Omental fat pad (tissue), 4 donors: ENCODE results near the gene SDF4. TPM values are rescaled to one million over a fixed set of nuclear protein-coding genes. Genes with fewer than 3 reads are reported as not detected.

ENCODE experiments used
- ATAC-seq: fragments of 150-250 bp; one replicate; pipeline ENCODE4 v1.9.1; 2016; ENCODE audit warnings: mild to moderate bottlenecking, moderate library complexity; ENCODE audit not compliant: low FRiP score
- DNase-seq: peaks from one replicate; pipeline ENCODE4 v3.0.0-alpha.2; 2019; ENCODE audit warnings: low spot score
- CTCF ChIP-seq, 3 donors: fragments of 450-650 bp; IDR thresholded peaks; one replicate each; pipeline ENCODE4 v1.5.1; 2016 to 2017; ENCODE audit warnings: antibody characterized with exemption in 3 of 3, mild to moderate bottlenecking in 3 of 3, moderate library complexity in 2 of 3
- small RNA-seq: library from RNA; depleted of rRNA; stranded (forward); fragments of <200 nt; gene quantifications from one replicate; pipeline ENCODE3, GENCODE V24; 2016
- total RNA-seq, 4 donors: library from RNA; depleted of rRNA; stranded (reverse); fragments of >200 nt; gene quantifications; one replicate each; pipeline ENCODE4 v1.1.0, GENCODE V29; 2016

SDF4 gene
- total RNA-seq, 4 donors from 2014 or later: 78.3 to 122 (median 98.8) TPM

- no peak for DNase-seq
- no peak for ATAC-seq
- TF ChIP-seq CTCF (IDR thresholded peaks at IDR 0.05): no peak
Measured at GRCh38 chr1:1169429-1170214, 62.2 kb downstream of the SDF4 start.

- no peak for ATAC-seq
- DNase-seq: no peak
- TF ChIP-seq CTCF (IDR thresholded peaks at IDR 0.05): no peak
Measured at GRCh38 chr1:1168451-1169411, 63.1 kb downstream of the SDF4 start.

- ATAC-seq: no peak
- no peak for DNase-seq
- no peak for TF ChIP-seq CTCF (IDR thresholded peaks at IDR 0.05)
Measured at GRCh38 chr1:1167841-1168450, 63.9 kb downstream of the SDF4 start.

GRCh38 chr1:1167398-1167821 is 64.4 kb downstream of the SDF4 start:
- DNase-seq (no peak), ATAC-seq (no peak)
- TF ChIP-seq CTCF (IDR thresholded peaks at IDR 0.05): no peak

Small RNA genes lying within 50 kb of the gene (small RNA-seq; reads per million reads assigned to genes)
- gene MIR200A (1.5 reads per million, percentile 22 among the genes with 10 or more reads in this experiment), gene MIR200B (10.3 reads per million, percentile 88 among the genes with 10 or more reads in this experiment), gene MIR429 (not detected)

Other genes starting within 250 kb of the SDF4 start
- gene PERM1, start 249.9 kb downstream of the SDF4 start, total RNA-seq: 1 to 10 TPM in 1 of 4 donors, under 1 TPM in 1, not detected in 2; 0.36 to 1.4 TPM
- 10 to 100 TPM; 17.8 to 30.0 (median 22.6) TPM for gene HES4, start 231.9 kb downstream of the SDF4 start, total RNA-seq
- 10 to 100 TPM; 27.7 to 84.3 (median 32.6) TPM for gene ISG15, start 218.5 kb downstream of the SDF4 start, total RNA-seq
- 10 to 100 TPM; 17.2 to 42.3 (median 22.6) TPM for gene AGRN, start 211.9 kb downstream of the SDF4 start, total RNA-seq
- gene RNF223, start 157.7 kb downstream of the SDF4 start, total RNA-seq: not detected
- 10 to 100 TPM in 2 of 4 donors, 1 to 10 TPM in 2; 5.6 to 12.0 (median 9.5) TPM for gene C1orf159, start 115.9 kb downstream of the SDF4 start, total RNA-seq
- gene TTLL10, start 58.1 kb downstream of the SDF4 start, total RNA-seq: 1 to 10 TPM in 1 of 4 donors, under 1 TPM in 2, not detected in 1; 0.48 to 1.0 (median 0.95) TPM
- gene TNFRSF18, start 25.4 kb downstream of the SDF4 start, total RNA-seq: 1 to 10 TPM in 2 of 4 donors, under 1 TPM in 1, not detected in 1; 0.44 to 2.8 (median 1.7) TPM
- gene TNFRSF4, start 17.8 kb downstream of the SDF4 start, total RNA-seq: 10 to 100 TPM in 1 of 4 donors, 1 to 10 TPM in 3; 2.4 to 10.7 (median 5.9) TPM
- gene B3GALT6, start 236 bp upstream of the SDF4 start, total RNA-seq: 10 to 100 TPM; 14.6 to 27.1 (median 22.1) TPM
- gene C1QTNF12, start 14.7 kb upstream of the SDF4 start, total RNA-seq: 1 to 10 TPM in 3 of 4 donors, not detected in 1; 1.0 to 5.2 (median 1.8) TPM
- gene UBE2J2, start 41.9 kb upstream of the SDF4 start, total RNA-seq: 10 to 100 TPM; 30.4 to 50.3 (median 42.9) TPM
- 1 to 10 TPM in 3 of 4 donors, under 1 TPM in 1; 0.96 to 4.9 (median 2.7) TPM for gene SCNN1D, start 48.4 kb upstream of the SDF4 start, total RNA-seq
- gene ACAP3, start 75.9 kb upstream of the SDF4 start, total RNA-seq: 10 to 100 TPM; 19.2 to 41.8 (median 38.1) TPM
- 10 to 100 TPM; 15.7 to 26.0 (median 17.5) TPM for gene PUSL1, start 76.6 kb upstream of the SDF4 start, total RNA-seq
- gene INTS11, start 92.7 kb upstream of the SDF4 start, total RNA-seq: 100 to 1,000 TPM in 1 of 4 donors, 10 to 100 TPM in 3; 71.9 to 103 (median 86.2) TPM
- gene CPTP, start 92.8 kb upstream of the SDF4 start, total RNA-seq: 10 to 100 TPM in 2 of 4 donors, 1 to 10 TPM in 2; 8.5 to 18.6 (median 11.5) TPM
- gene TAS1R3, start 99.3 kb upstream of the SDF4 start, total RNA-seq: under 1 TPM; 0.12 to 0.32 (median 0.16) TPM
- gene DVL1, start 117.4 kb upstream of the SDF4 start, total RNA-seq: 10 to 100 TPM; 56.6 to 65.0 (median 61.8) TPM
- 100 to 1,000 TPM in 1 of 4 donors, 10 to 100 TPM in 3; 78.2 to 147 (median 83.3) TPM for gene MXRA8, start 126.6 kb upstream of the SDF4 start, total RNA-seq
- gene AURKAIP1, start 143.2 kb upstream of the SDF4 start, total RNA-seq: 100 to 1,000 TPM in 3 of 4 donors, 10 to 100 TPM in 1; 96.3 to 115 (median 105) TPM
- 100 to 1,000 TPM; 142 to 273 (median 204) TPM for gene CCNL2, start 167.3 kb upstream of the SDF4 start, total RNA-seq
- gene MRPL20, start 175.3 kb upstream of the SDF4 start, total RNA-seq: 100 to 1,000 TPM; 106 to 170 (median 136) TPM
- gene ANKRD65, start 189.3 kb upstream of the SDF4 start, total RNA-seq: 1 to 10 TPM; 2.6 to 7.3 (median 3.8) TPM
- gene VWA1, start 203.7 kb upstream of the SDF4 start, total RNA-seq: 10 to 100 TPM in 3 of 4 donors, 1 to 10 TPM in 1; 6.8 to 21.1 (median 13.8) TPM
- 1 to 10 TPM in 2 of 4 donors, under 1 TPM in 1, not detected in 1; 0.69 to 3.5 (median 2.4) TPM for gene ATAD3C, start 217.7 kb upstream of the SDF4 start, total RNA-seq
- 10 to 100 TPM; 11.0 to 91.6 (median 16.5) TPM for gene ATAD3B, start 239.8 kb upstream of the SDF4 start, total RNA-seq